Renal pelvis (tissue), 4 donors: Measurements from ENCODE around the gene TTLL11. TPM values are rescaled to one million over a fixed set of nuclear protein-coding genes. Genes with fewer than 3 reads are reported as not detected.

Source experiments
- DNase-seq: peaks from one replicate; pipeline ENCODE4 v3.0.0-alpha.2; 2013
- polyA plus RNA-seq, 3 donors: library from polyadenylated mRNA; unstranded; fragments of 120-200 nt; gene quantifications; one replicate each; pipeline ENCODE4 v1.2.1, GENCODE V29; 2013; ENCODE audit not compliant: insufficient read length in 3 of 3

Gene TTLL11
- polyA plus RNA-seq, 3 donors = 6.2 to 8.9 (median 8.5) TPM

GRCh38 chr9:121858788-121859187 is 234.3 kb downstream of the TTLL11 start:
- no peak for DNase-seq

- no peak for DNase-seq
Observed at GRCh38 chr9:121857928-121858327, 235.2 kb downstream of the TTLL11 start.

- no peak for DNase-seq
Observed at GRCh38 chr9:121855476-121855875, 237.6 kb downstream of the TTLL11 start.

GRCh38 chr9:121853617-121854395 is 239.3 kb downstream of the TTLL11 start:
- DNase-seq = no peak

GRCh38 chr9:121852651-121853616 is 240.2 kb downstream of the TTLL11 start:
- DNase-seq = no peak

GRCh38 chr9:121852241-121852640 is 240.9 kb downstream of the TTLL11 start:
- no peak for DNase-seq

GRCh38 chr9:121851641-121852091 is 241.4 kb downstream of the TTLL11 start:
- DNase-seq = no peak

GRCh38 chr9:121850366-121850765 is 242.7 kb downstream of the TTLL11 start:
- no peak for DNase-seq

- DNase-seq = no peak
Observed at GRCh38 chr9:121849554-121849953, 243.6 kb downstream of the TTLL11 start.

- DNase-seq = no peak
Observed at GRCh38 chr9:121844562-121844961, 248.5 kb downstream of the TTLL11 start.

- DNase-seq = no peak
Observed at GRCh38 chr9:121844098-121844497, 249.0 kb downstream of the TTLL11 start.

GRCh38 chr9:121842612-121842978 is 250.5 kb downstream of the TTLL11 start:
- DNase-seq = no peak

GRCh38 chr9:121841771-121842611 is 251.1 kb downstream of the TTLL11 start:
- no peak for DNase-seq

GRCh38 chr9:121840838-121841760 is 252.0 kb downstream of the TTLL11 start:
- peak; percentile 52 for DNase-seq

- DNase-seq = no peak
Observed at GRCh38 chr9:121839726-121840500, 253.2 kb downstream of the TTLL11 start.

GRCh38 chr9:121838746-121839669 is 254.1 kb downstream of the TTLL11 start:
- DNase-seq = no peak

GRCh38 chr9:121837113-121837961 is 255.8 kb downstream of the TTLL11 start:
- DNase-seq = no peak
